H1 (cell line): ENCODE results near the gene LHX5.

ENCODE experiments used
- EGR1 ChIP-seq: IDR thresholded peaks from 2 replicates; pipeline ENCODE4 v1.6.1; 2011; ENCODE audit warnings: low read depth, low read length, borderline replicate concordance
- EP300 ChIP-seq, 2 experiments: IDR thresholded peaks; 1 replicate in 1 of 2; 2 replicates in 1 of 2; pipeline ENCODE4 v1.6.1; 2011 to 2012; ENCODE audit warnings: low read depth in 2 of 2, low read length in 2 of 2, mild to moderate bottlenecking in 2 of 2, borderline replicate concordance in 1 of 2, inconsistent platforms in 1 of 2, moderate library complexity in 1 of 2
- KDM5A ChIP-seq: fragments of 200-600 bp; IDR thresholded peaks from 2 replicates; pipeline ENCODE4 v1.7.1; 2012; ENCODE audit warnings: mild to moderate bottlenecking, low read length, inconsistent platforms, mixed read lengths
- POLR2AphosphoS5 ChIP-seq: IDR thresholded peaks from 2 replicates; pipeline ENCODE4 v1.6.1; 2011; ENCODE audit warnings: low read depth, low read length
- RBBP5 ChIP-seq: IDR thresholded peaks from 2 replicates; pipeline ENCODE4 v1.7.1; 2012; ENCODE audit warnings: low read depth, mild to moderate bottlenecking, inconsistent platforms, low read length, moderate library complexity, borderline replicate concordance
- RNF2 ChIP-seq: fragments of 200-900, 300-1000 bp; sonication (generic); IDR thresholded peaks from 2 replicates; pipeline ENCODE4 v1.7.1; 2016; ENCODE audit warnings: borderline replicate concordance, low read depth, mild to moderate bottlenecking, antibody characterized with exemption, low read length; ENCODE audit not compliant: poor library complexity, severe bottlenecking; ENCODE audit errors: missing control alignments
- SP4 ChIP-seq: IDR thresholded peaks from 2 replicates; pipeline ENCODE4 v1.6.1; 2012; ENCODE audit warnings: low read length, inconsistent platforms
- TCF12 ChIP-seq: IDR thresholded peaks from 2 replicates; pipeline ENCODE4 v1.6.1; 2011; ENCODE audit warnings: low read depth, mild to moderate bottlenecking, low read length
- TEAD4 ChIP-seq: IDR thresholded peaks from 2 replicates; pipeline ENCODE4 v1.6.1; 2012; ENCODE audit warnings: low read depth, low read length, inconsistent platforms, mixed read lengths
- TF ChIP-seq, protein P1 (sequence below), 3 experiments: IDR thresholded peaks; 1 replicate in 2 of 3; 2 replicates in 1 of 3; pipeline versions ENCODE4 v1.5.1 to v1.6.1; 2011; ENCODE audit warnings: low read length in 3 of 3, mild to moderate bottlenecking in 3 of 3, inconsistent platforms in 2 of 3, low read depth in 1 of 3, moderate library complexity in 1 of 3; ENCODE audit not compliant: insufficient read depth in 1 of 3; ENCODE audit errors: control extremely low read depth in 1 of 3

GRCh38 chr12:113479216-113479589, 7.5 kb upstream of the LHX5 start:
- TF ChIP-seq, protein P1, sequence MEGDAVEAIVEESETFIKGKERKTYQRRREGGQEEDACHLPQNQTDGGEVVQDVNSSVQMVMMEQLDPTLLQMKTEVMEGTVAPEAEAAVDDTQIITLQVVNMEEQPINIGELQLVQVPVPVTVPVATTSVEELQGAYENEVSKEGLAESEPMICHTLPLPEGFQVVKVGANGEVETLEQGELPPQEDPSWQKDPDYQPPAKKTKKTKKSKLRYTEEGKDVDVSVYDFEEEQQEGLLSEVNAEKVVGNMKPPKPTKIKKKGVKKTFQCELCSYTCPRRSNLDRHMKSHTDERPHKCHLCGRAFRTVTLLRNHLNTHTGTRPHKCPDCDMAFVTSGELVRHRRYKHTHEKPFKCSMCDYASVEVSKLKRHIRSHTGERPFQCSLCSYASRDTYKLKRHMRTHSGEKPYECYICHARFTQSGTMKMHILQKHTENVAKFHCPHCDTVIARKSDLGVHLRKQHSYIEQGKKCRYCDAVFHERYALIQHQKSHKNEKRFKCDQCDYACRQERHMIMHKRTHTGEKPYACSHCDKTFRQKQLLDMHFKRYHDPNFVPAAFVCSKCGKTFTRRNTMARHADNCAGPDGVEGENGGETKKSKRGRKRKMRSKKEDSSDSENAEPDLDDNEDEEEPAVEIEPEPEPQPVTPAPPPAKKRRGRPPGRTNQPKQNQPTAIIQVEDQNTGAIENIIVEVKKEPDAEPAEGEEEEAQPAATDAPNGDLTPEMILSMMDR (IDR thresholded peaks at IDR 0.05; ENCODE audit: control extremely low read depth in 1 of 3, insufficient read depth in 1 of 3, low read depth in 1 of 3, low read length in 3 of 3) = no peak
- TF ChIP-seq RBBP5 = no peak
- no peak for TF ChIP-seq POLR2AphosphoS5
- no peak for TF ChIP-seq SP4
- no peak for TF ChIP-seq EGR1
- no peak for TF ChIP-seq KDM5A
- TF ChIP-seq EP300 (IDR thresholded peaks at IDR 0.05; ENCODE audit: borderline replicate concordance in 1 of 2, low read depth in 2 of 2, low read length in 2 of 2) = no peak
- no peak for TF ChIP-seq RNF2
- TF ChIP-seq TCF12 = no peak
- TF ChIP-seq TEAD4 = no peak
